HUES48 (cell line): ENCODE measurements around the gene RSF1.

ENCODE experiments used
- H3K27ac ChIP-seq: one replicate; pipeline ENCODE4 v1.7.0; 2013; ENCODE audit warnings: low read depth, low read length, inconsistent platforms
- H3K27me3 ChIP-seq: 2 replicates; pipeline ENCODE4 v1.6.1; 2013; ENCODE audit warnings: mild to moderate bottlenecking, low read length; ENCODE audit not compliant: control insufficient read depth, insufficient read depth
- H3K36me3 ChIP-seq: 2 replicates; pipeline ENCODE4 v1.6.1; 2013; ENCODE audit warnings: low read length; ENCODE audit not compliant: control insufficient read depth, insufficient read depth
- H3K4me1 ChIP-seq: 2 replicates; pipeline ENCODE4 v1.6.1; 2013; ENCODE audit warnings: mild to moderate bottlenecking, low read length; ENCODE audit not compliant: control insufficient read depth, insufficient read depth
- H3K4me3 ChIP-seq: 2 replicates; pipeline ENCODE4 v1.5.1; 2013; ENCODE audit warnings: mild to moderate bottlenecking, low read depth, low read length
- H3K9ac ChIP-seq: 2 replicates; pipeline ENCODE4 v1.6.1; 2013; ENCODE audit warnings: mild to moderate bottlenecking, low read depth, low read length, moderate library complexity
- H3K9me3 ChIP-seq: 2 replicates; pipeline ENCODE4 v1.6.1; 2013; ENCODE audit warnings: low read length; ENCODE audit not compliant: control insufficient read depth, insufficient read depth

Gene RSF1

GRCh38 chr11:77750394-77751156 lies 69.9 kb downstream of the RSF1 start:
- no peaks in the 10 kb centered on the region for H3K9me3 ChIP-seq
- no peak overlapping the region for H3K27ac ChIP-seq
- H3K9ac ChIP-seq: no peak overlapping the region
- no peaks in the 10 kb centered on the region for H3K27me3 ChIP-seq
- H3K36me3 ChIP-seq: peaks cover 8% of the 10 kb centered on the region
- H3K4me3 ChIP-seq: no peak overlapping the region
- H3K4me1 ChIP-seq: peaks cover 56% of the 10 kb centered on the region

- H3K27me3 ChIP-seq: no peaks in the 10 kb centered on the region
- peaks cover 56% of the 10 kb centered on the region for H3K4me1 ChIP-seq
- no peaks in the 10 kb centered on the region for H3K9me3 ChIP-seq
These were observed 71.3 kb downstream of the RSF1 start for GRCh38 chr11:77749232-77749631.

DNA sequence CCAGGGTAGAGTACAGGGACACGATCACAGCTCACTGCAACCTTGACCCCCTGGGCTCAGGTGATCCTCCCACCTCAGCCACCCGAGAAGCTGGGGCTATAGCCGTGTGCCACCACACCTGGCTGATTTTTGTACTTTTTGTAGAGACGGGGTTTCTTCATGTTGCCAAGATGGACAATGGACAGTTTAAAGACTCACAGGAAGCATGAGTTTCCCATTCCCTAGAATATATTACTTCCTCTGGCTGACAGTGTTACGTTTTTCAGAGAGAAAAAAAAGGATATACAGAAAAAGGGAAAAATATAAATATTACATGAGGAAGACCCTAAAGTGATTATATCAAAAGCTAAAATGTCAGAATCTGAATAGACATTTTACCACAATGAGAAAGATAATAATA lies 72.3 kb downstream of the RSF1 start:
- Histone ChIP-seq H3K4me3 (no peak overlapping the region), H3K27me3 (no peaks in the 10 kb centered on the region), H3K9me3 (no peaks in the 10 kb centered on the region), H3K4me1 (peaks cover 46% of the 10 kb centered on the region), H3K27ac (no peak overlapping the region), H3K36me3 (no peaks in the 10 kb centered on the region), H3K9ac (no peak overlapping the region)

More at GRCh38 chr11:77749232-77749631, 71.3 kb downstream of the RSF1 start:
- Histone ChIP-seq H3K36me3 (no peaks in the 10 kb centered on the region), H3K4me3 (no peak overlapping the region), H3K27ac (no peak overlapping the region), H3K9ac (no peak overlapping the region)

DNA sequence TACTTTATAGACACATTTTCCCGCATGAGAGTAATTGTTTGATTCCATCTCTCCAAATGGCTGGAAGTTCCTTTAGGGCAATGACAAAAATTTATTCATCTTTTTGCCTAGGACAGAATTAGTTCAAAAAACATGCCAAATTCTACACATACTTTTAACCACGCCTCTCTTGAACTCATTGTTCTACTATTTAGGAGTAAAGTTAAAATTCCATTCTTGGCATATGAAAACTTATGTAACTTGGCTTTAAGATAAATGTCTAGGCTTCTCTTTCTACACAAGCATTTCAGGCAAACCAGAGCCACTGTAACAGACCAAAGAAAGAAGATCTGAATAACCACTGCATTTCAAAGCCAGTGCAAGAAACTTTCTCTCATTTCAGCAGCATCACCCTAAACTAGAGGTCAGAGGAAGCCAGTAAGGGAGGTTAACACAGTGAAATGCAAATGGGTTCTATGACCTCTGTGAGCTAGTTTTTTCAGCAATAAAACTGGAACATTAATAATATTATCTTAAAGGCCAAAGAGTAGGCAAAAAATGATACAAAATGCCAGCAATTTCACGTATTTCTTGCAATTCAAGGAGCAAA lies 73.0 kb downstream of the RSF1 start:
- H3K4me3 ChIP-seq: no peak overlapping the region
- no peaks in the 10 kb centered on the region for H3K36me3 ChIP-seq
- H3K4me1 ChIP-seq: peaks cover 38% of the 10 kb centered on the region
- peak overlapping the region; percentile 22 for H3K27ac ChIP-seq
- no peaks in the 10 kb centered on the region for H3K9me3 ChIP-seq
- H3K27me3 ChIP-seq: no peaks in the 10 kb centered on the region
- H3K9ac ChIP-seq: no peak overlapping the region

DNA sequence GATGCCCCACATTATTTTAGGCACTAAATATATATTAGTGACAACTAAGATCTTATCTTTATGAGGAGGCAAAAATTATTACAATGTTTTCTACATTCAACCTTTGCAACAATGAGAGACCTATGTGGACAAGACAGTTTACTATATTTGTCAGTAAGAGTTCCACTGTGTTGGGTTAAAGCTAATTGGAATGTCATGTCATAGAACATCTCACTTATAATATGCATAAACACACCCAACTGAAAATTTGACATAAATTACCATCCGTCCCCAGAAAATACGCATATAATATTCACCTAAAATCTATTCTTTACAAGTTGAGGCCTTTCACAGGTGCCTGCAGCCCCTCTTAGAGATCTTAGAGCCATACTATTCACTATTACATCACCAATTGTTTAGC lies 84.0 kb downstream of the RSF1 start:
- Histone ChIP-seq H3K9me3 (peaks cover 12% of the 10 kb centered on the region), H3K4me3 (no peak overlapping the region), H3K27me3 (no peaks in the 10 kb centered on the region), H3K9ac (no peak overlapping the region), H3K36me3 (peaks cover 72% of the 10 kb centered on the region), H3K4me1 (no peaks in the 10 kb centered on the region), H3K27ac (no peak overlapping the region)

DNA sequence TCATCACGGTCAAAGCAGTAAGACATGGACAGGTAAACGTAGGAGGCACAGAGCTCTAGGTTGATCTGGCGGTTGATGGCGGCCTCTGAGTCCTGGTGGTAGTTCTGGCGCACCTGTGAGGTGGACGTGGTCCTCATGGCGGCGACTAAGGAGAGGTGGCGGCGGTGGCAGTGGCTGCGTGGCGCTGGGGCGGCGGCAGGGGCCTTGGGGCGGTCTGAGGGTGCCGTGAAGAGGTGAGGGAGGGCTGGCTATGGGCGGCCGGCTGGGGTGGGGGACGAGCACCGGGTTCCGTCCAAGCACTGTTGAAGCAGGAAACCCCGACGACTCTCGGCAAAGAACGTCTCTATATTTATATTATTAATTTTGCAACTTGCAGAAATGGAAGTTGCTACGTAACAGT lies 85.6 kb downstream of the RSF1 start:
- no peak overlapping the region for H3K9ac ChIP-seq
- no peaks in the 10 kb centered on the region for H3K4me1 ChIP-seq
- no peaks in the 10 kb centered on the region for H3K27me3 ChIP-seq
- H3K27ac ChIP-seq: no peak overlapping the region
- peaks cover 64% of the 10 kb centered on the region for H3K36me3 ChIP-seq
- peaks cover 22% of the 10 kb centered on the region for H3K9me3 ChIP-seq
- H3K4me3 ChIP-seq: no peak overlapping the region

DNA sequence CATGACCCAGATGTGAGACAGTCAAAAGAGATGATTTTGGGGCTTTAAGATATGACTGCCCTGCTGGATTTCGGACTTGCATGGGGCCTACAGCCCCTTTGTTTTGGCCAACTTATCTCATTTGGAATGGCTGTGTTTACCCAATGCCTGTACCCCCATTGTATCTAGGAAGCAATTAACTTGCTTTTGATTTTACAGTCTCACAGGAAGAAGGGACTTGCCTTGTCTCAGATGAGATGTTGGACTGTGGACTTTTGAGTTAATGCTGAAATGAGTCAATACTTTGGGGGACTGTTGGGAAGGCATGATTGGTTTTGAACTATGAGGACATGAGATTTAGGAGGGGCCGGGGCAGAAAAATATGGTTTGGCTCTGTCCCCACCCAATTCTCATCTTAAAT lies 88.4 kb downstream of the RSF1 start:
- H3K4me3 ChIP-seq: no peak overlapping the region
- no peak overlapping the region for H3K27ac ChIP-seq
- H3K9me3 ChIP-seq: peaks cover 22% of the 10 kb centered on the region
- no peak overlapping the region for H3K9ac ChIP-seq
- peaks cover 44% of the 10 kb centered on the region for H3K36me3 ChIP-seq
- no peaks in the 10 kb centered on the region for H3K4me1 ChIP-seq
- H3K27me3 ChIP-seq: no peaks in the 10 kb centered on the region

DNA sequence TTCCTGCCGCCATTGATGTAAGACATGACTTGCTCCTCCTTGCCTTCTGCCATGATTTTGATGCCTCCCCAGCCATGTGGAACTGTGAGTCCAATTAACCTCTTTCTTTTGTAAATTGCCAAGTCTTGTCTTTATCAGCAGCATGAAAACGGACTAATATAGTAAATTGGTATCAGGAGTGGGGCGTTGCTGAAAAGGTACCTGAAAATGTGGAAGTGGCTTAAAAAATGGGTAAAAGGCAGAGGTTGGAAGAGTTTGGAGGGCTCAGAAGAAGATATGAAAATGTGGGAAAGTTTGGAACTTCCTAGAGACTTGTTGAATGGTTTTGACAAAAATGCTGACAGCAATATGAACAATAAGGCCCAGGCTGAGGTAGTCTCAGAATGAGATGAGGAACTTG lies 89.7 kb downstream of the RSF1 start:
- peaks cover 31% of the 10 kb centered on the region for H3K36me3 ChIP-seq
- no peaks in the 10 kb centered on the region for H3K27me3 ChIP-seq
- H3K9me3 ChIP-seq: peaks cover 22% of the 10 kb centered on the region
- H3K9ac ChIP-seq: no peak overlapping the region
- H3K4me1 ChIP-seq: no peaks in the 10 kb centered on the region
- no peak overlapping the region for H3K27ac ChIP-seq
- H3K4me3 ChIP-seq: no peak overlapping the region

GRCh38 chr11:77729063-77729462 lies 91.5 kb downstream of the RSF1 start:
- H3K27ac ChIP-seq: no peak overlapping the region
- H3K9ac ChIP-seq: no peak overlapping the region
- H3K27me3 ChIP-seq: no peaks in the 10 kb centered on the region
- peaks cover 22% of the 10 kb centered on the region for H3K9me3 ChIP-seq
- H3K36me3 ChIP-seq: peaks cover 31% of the 10 kb centered on the region
- no peak overlapping the region for H3K4me3 ChIP-seq
- no peaks in the 10 kb centered on the region for H3K4me1 ChIP-seq

DNA sequence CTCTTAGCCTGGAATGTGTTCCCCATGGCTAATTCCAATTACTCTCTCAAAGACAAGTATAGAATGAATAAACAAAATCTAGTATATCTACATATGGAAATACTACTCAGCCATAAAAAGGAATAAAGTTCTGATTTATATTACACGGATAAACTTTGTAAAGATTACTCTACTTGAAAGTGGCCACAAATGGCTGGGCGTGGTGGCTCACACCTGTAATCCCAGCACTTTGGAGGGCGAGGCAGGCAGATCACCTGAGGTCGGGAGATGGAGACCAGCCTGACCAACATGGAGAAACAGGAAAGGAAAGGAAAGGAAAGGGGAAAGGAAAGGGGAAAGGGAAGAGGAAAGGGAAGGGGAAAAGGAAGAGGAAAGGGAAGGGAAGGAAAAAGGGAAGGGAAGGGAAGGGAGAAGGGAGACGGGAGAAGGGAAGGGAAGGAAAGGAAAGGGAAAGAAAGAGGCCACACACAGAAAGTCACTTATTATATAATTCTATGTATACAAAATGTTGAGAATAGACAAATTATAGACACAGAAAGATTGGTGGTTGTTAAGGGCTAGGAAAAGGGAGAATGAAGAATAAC lies 92.2 kb downstream of the RSF1 start:
- H3K4me1 ChIP-seq: no peaks in the 10 kb centered on the region
- no peak overlapping the region for H3K27ac ChIP-seq
- H3K27me3 ChIP-seq: no peaks in the 10 kb centered on the region
- H3K9ac ChIP-seq: no peak overlapping the region
- H3K4me3 ChIP-seq: no peak overlapping the region
- H3K9me3 ChIP-seq: peaks cover 22% of the 10 kb centered on the region
- H3K36me3 ChIP-seq: peaks cover 29% of the 10 kb centered on the region

DNA sequence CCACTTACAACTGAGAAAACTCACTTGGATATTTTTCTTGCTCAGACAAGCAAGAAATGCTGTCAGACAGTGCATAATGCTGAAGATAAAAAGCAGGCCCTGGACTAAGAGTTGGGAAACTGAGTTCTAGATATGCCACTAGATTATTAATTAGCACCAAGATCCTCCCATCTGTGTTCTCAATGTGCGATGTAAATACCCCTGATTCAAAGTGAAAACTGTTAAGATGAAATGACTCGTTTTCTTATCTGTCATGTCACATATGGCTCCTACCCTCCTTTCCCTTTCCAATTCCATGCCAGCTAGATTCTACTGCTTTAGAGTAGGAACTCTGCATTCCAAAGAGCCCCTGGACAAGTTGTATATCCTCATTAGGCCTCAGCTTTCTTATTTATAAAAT lies 94.0 kb downstream of the RSF1 start:
- Histone ChIP-seq H3K4me3 (no peak overlapping the region), H3K27me3 (no peaks in the 10 kb centered on the region), H3K4me1 (no peaks in the 10 kb centered on the region), H3K9ac (no peak overlapping the region), H3K9me3 (peaks cover 10% of the 10 kb centered on the region), H3K36me3 (peaks cover 34% of the 10 kb centered on the region), H3K27ac (no peak overlapping the region)
